ENCODE measurements around the gene ERGIC1.

DNA sequence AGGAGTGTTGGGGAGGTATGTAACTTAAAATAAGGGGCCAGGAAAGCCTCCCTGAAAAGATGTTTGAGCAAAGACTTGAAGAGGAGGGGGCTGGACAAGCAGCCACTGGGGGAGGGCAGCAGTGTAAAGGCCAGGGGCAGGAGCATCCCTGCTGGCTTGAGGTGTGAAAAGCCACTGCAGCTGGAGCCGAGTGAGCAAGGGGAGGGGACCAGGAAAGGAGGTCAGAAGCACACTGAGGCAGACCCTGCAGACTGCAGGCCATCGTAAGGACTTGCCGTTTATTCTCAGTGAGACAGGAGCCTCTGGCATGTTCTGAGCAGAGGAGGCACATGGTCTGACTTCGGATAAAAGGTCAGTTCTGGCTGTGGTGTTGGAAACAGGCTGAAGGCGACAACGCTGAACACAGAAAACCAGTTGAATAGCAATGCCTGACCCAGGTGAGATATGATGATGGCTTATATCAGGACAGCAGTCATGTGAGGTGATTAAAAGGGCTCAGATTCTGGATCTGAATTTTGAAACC, 10.2 kb upstream of the ERGIC1 start:
- TF ChIP-seq, protein P1, sequence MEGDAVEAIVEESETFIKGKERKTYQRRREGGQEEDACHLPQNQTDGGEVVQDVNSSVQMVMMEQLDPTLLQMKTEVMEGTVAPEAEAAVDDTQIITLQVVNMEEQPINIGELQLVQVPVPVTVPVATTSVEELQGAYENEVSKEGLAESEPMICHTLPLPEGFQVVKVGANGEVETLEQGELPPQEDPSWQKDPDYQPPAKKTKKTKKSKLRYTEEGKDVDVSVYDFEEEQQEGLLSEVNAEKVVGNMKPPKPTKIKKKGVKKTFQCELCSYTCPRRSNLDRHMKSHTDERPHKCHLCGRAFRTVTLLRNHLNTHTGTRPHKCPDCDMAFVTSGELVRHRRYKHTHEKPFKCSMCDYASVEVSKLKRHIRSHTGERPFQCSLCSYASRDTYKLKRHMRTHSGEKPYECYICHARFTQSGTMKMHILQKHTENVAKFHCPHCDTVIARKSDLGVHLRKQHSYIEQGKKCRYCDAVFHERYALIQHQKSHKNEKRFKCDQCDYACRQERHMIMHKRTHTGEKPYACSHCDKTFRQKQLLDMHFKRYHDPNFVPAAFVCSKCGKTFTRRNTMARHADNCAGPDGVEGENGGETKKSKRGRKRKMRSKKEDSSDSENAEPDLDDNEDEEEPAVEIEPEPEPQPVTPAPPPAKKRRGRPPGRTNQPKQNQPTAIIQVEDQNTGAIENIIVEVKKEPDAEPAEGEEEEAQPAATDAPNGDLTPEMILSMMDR (IDR thresholded peaks at IDR 0.05): no peak
- TF ChIP-seq POLR2A (IDR thresholded peaks at IDR 0.05): no peak
- TF ChIP-seq POLR2AphosphoS5 (IDR thresholded peaks at IDR 0.05): no peak
- TF ChIP-seq EP300 (IDR thresholded peaks at IDR 0.05): no peak

All from gastroesophageal sphincter (tissue), 3 donors.